GM12892 (cell line): ENCODE results near the gene SPOCK1.

Source experiments
- DNase-seq: peaks from one replicate; pipeline ENCODE4 v3.0.0; 2011; ENCODE audit not compliant: insufficient read length
- FAIRE-seq: peaks from 2 replicates; lab custom pipeline; 2011; peaks lifted over from hg19 to GRCh38; lab: Jason Lieb, UNC
- POLR2A ChIP-seq: IDR thresholded peaks from 2 replicates; pipeline ENCODE4 v1.6.1; 2011; ENCODE audit warnings: low read depth, low read length, control low read depth
- POLR2AphosphoS5 ChIP-seq: IDR thresholded peaks from 2 replicates; pipeline ENCODE4 v1.6.1; 2011; ENCODE audit warnings: low read depth, low read length, control low read depth
- TAF1 ChIP-seq: IDR thresholded peaks from 2 replicates; pipeline ENCODE4 v1.6.1; 2011; ENCODE audit warnings: low read depth, mild to moderate bottlenecking, control low read depth, low read length, borderline replicate concordance

The SPOCK1 gene

DNA sequence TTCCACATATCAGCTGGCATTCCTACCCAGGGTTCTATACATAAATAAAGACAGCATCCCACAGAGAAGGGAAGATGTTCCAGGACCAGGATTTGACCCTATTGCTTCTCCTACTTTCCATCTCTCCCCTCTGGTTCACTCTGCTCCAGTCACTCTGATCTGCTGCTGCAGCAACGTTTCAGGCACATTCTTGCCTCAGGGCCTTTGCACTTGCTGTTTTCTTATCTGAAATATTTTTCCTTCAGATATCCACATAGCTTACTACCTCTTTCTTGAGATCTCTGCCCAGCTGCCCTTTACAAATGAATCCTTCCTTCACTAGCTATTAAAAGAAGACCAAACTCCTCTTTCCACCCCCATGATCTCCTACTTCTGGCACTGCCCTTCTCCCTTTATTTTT lies 204.5 kb downstream of the SPOCK1 start:
- DNase-seq = no peak
- no peak for FAIRE-seq
- TF ChIP-seq POLR2A (no peak), TAF1 (no peak), POLR2AphosphoS5 (no peak)

DNA sequence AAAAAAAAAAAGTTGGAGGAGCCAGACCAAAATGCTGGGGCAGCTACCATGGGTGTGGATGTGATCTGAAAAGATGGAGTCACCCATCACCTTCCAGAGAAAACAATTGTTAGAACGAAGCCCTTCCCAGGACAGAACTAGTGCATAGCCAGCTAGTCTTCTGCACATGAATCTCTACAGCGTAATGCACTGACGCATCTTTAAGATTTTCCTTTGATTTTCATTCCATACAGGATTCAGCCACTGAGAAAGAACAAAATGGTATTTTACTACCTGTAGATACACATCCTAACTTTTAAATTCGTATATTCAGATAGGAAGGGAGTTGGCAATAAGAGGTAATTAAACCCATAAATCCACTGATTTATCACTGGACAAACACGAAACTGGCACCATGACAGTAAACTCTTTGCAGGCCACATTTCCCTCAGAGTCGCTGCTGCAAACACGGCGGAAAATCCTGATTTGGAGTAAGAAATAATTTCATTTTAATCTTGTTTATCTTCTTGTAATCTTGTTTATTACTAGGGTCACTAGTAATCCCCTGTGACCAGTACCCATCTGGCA lies 206.6 kb downstream of the SPOCK1 start:
- TF ChIP-seq POLR2AphosphoS5 = no peak
- TF ChIP-seq POLR2A = no peak
- TF ChIP-seq TAF1 = no peak
- no peak for DNase-seq
- FAIRE-seq = no peak

DNA sequence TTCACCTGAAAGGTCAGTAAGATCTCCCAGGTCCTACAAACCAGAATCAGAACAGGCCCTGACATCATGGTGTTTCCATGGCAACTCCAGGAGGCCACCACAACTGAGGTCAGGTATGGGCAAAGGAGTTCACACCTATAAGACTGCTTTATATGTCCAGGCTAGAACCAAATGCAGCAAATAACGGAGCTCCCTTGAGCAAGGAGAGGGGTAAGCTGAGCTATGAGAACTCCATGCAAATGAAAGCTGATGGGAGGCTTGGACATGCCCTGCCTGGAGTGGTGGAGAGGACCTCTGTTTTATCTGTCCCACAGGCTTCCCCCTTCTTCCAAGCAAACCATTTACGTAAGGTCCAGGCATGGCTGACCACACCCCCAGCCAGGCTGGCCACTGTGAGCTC lies 207.7 kb downstream of the SPOCK1 start:
- no peak for DNase-seq
- FAIRE-seq = no peak

DNA sequence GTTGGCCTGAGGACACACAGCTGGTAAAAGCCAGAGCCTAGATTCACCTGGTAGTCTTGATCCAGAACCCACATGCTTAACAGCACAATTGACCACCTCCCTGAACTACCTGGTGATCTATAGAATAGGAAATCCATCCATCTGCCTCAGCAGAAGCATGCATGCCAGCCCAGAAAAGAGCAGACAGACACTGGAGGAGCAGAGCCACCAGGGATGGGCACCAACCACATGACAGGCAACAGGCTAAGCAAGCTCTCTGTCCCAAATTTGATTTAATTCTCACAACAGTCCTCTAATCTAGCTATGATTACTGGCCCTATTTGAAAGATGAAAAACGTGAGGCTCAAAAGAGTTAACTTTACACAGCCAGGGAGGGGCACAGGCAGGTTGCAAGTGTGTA lies 208.1 kb downstream of the SPOCK1 start:
- FAIRE-seq (no peak), DNase-seq (no peak)
- TF ChIP-seq POLR2AphosphoS5 = no peak
- no peak for TF ChIP-seq TAF1
- no peak for TF ChIP-seq POLR2A

More for the DNA sequence above, 207.7 kb downstream of the SPOCK1 start:
- TF ChIP-seq POLR2A (no peak), POLR2AphosphoS5 (no peak), TAF1 (no peak)

- TF ChIP-seq POLR2AphosphoS5 (no peak), TAF1 (no peak), POLR2A (no peak)
- DNase-seq (no peak), FAIRE-seq (no peak)
These were observed 208.8 kb downstream of the SPOCK1 start for GRCh38 chr5:137290373-137290772.

DNA sequence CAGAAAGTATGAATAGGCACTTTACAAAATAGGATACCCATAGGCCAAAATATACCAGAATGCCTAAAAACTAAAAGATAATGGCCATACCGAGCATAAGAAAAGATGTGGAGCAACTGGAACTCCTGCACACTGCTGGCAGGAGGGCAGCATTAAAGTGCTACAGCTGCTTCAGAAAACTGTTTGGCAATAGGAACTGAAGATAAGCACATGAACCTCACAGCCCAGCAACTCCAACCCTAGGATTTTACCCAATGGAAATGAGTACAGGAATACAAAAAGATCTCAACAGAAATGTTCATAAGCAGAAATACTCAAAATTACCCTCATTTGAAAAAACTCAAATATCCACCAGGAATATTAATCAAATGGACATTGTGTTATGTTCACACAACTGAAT lies 209.3 kb downstream of the SPOCK1 start:
- DNase-seq (no peak), FAIRE-seq (no peak)
- TF ChIP-seq POLR2A = no peak
- no peak for TF ChIP-seq TAF1
- TF ChIP-seq POLR2AphosphoS5 = no peak

GRCh38 chr5:137287569-137287968 lies 211.6 kb downstream of the SPOCK1 start:
- FAIRE-seq = no peak
- DNase-seq = no peak
- TF ChIP-seq POLR2AphosphoS5 (no peak), TAF1 (no peak)

DNA sequence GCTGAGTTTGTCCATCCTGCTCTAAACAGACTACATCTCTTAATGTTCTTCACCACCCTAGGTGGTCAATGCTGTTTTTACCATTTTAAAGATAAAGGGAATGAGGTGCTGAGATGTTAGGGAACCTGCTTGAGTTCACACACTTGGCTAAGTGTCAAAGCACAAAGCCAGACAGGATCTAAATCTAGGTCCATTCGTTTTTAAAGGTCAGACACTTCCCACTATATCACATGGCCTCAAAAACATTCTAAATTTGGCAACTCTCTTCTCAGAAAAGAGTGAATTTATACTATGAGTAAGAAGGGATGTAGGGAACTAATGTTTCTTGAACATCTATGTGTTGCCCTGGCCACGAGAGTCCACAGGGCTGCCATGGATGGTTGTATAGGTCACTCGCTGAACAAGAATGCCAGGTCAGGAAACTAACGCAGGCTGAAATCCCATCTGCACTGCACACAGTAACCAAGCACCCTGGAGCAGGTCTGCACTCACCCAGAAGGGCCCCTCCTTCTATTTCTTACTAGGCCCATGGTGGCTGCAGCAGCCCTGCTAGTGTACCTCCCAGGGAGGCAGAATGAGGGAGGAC lies 213.0 kb downstream of the SPOCK1 start:
- DNase-seq (no peak), FAIRE-seq (no peak)
- TF ChIP-seq POLR2AphosphoS5 (no peak), TAF1 (no peak), POLR2A (no peak)

GRCh38 chr5:137283801-137284200 lies 215.3 kb downstream of the SPOCK1 start:
- no peak for FAIRE-seq
- DNase-seq = no peak
- TF ChIP-seq POLR2A = no peak
- TF ChIP-seq POLR2AphosphoS5 = no peak
- TF ChIP-seq TAF1 = no peak

GRCh38 chr5:137282216-137282615 lies 216.9 kb downstream of the SPOCK1 start:
- DNase-seq (no peak), FAIRE-seq (no peak)
- no peak for TF ChIP-seq POLR2AphosphoS5
- no peak for TF ChIP-seq TAF1
- TF ChIP-seq POLR2A = no peak

DNA sequence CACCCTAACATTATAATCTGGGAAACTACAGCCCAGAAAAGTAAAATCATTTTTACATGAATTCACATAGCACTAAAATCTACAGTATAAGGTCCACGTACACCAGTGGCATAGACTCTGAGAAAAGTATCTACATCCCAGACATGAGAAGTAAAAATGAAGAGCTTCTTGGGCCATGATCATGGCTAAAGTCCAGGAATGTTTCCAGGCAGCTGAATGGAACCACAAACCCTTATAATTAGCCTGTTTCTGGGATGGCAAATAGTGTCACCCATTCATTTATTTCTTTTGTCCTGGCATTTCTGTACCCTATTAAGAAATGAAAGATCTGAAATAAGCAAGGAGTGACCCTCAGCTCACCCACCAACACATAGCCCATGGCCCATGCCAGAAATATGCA lies 217.9 kb downstream of the SPOCK1 start:
- TF ChIP-seq POLR2AphosphoS5 (no peak), POLR2A (no peak), TAF1 (no peak)
- DNase-seq = no peak
- FAIRE-seq = no peak

DNA sequence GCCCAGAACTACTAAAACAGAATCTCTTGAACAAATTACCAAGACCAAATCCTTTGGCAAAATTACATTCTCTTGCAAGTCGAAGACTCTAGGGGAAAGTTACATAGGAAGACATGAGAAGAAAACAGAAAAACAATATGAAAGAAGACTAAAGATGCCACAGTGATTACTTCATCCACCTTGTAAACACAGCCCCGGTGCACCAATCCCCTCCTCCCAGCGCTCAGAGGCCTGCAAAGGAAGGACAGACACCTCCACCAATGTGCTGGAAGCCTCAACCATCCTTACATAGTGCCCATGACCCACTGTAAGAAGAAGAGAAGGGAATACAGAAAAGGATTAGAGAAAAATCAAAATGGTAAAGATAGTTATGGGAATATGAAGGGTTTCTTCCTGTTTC lies 218.5 kb downstream of the SPOCK1 start:
- FAIRE-seq (no peak), DNase-seq (no peak)
- TF ChIP-seq POLR2AphosphoS5 (no peak), TAF1 (no peak), POLR2A (no peak)

DNA sequence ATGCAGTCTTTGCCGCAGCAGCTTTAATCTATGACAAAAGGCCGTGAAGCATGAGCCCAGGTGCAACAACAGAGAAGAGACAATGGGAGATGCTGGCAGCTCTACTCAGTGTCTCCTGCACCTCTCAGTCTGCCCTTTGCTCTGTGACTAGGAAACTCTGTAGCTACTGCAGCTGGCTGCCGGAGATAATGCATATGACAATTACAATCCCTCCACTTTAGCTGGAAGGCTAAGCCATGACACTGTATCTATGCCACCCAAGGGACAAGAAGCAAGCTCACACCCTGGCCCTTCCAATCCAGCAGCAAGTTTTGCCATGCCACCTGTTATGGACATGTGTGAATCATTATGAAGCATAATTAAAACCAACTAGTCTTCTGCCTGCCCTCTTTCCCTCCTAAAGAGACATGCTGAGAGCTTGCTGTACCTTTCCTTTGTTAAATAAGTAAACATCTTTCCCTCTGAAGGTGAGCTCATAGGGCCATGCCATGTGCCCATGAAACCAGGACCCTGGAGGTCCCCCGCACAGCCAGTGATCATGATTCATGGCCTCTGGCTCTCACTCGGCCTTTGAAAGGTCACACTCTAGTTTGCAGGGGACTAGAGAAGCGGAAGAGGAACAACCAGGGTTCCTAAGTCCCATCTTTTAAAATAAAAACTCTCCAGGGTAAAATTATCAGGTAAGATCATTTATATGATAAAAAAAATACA lies 219.4 kb downstream of the SPOCK1 start:
- TF ChIP-seq POLR2A (no peak), TAF1 (no peak), POLR2AphosphoS5 (no peak)
- DNase-seq (no peak), FAIRE-seq (no peak)
